ENCODE data around the gene GCNT4.

Gene GCNT4

DNA sequence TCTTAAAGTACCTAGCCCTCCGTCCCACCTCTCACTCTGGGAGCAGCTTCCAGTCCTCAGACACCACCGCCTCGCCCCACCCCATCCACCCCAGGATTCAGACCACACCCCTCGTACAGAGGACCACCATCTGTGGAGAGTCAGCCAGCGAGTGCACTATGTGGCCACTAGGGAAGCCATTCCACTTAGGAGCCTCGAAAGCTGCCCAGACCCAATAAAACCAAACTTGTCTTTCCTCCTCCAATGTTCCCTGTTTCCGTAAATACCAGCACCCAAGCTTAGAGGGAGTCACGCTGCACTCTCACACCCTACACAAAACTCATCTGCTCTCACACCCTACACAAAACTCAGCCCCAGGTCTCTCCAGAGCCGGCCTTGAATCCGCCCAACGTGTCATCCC is 1.9 kb downstream of the GCNT4 start:
- DNase-seq (ENCODE audit: low spot score), result peak; percentile 27

GRCh38 chr5:75049456-75050351 is 2.7 kb downstream of the GCNT4 start:
- DNase-seq (ENCODE audit: low spot score), result peak; percentile 52

GRCh38 chr5:75048457-75048953 is 3.9 kb downstream of the GCNT4 start:
- peak; percentile 54 for DNase-seq (ENCODE audit: low spot score)

DNA sequence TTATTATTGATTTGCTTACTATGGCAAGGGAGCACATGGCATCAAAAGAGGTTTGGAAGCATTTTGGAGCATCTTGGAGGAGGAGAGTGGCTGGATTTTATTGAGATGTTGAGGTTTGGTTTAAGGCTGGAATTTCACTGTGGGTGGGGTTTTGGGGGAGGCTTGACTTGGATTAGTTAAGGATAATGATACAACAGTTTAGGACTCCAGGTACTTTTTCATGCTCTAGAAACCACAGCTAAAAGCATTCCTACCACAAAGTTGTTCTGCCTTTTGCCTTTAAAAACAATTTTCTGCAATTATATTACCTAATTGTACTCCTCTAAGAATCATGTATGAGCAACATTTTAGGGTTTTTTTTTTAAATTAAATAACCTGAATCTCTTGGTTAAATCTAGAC is 5.0 kb downstream of the GCNT4 start:
- DNase-seq (ENCODE audit: low spot score), result no peak

DNA sequence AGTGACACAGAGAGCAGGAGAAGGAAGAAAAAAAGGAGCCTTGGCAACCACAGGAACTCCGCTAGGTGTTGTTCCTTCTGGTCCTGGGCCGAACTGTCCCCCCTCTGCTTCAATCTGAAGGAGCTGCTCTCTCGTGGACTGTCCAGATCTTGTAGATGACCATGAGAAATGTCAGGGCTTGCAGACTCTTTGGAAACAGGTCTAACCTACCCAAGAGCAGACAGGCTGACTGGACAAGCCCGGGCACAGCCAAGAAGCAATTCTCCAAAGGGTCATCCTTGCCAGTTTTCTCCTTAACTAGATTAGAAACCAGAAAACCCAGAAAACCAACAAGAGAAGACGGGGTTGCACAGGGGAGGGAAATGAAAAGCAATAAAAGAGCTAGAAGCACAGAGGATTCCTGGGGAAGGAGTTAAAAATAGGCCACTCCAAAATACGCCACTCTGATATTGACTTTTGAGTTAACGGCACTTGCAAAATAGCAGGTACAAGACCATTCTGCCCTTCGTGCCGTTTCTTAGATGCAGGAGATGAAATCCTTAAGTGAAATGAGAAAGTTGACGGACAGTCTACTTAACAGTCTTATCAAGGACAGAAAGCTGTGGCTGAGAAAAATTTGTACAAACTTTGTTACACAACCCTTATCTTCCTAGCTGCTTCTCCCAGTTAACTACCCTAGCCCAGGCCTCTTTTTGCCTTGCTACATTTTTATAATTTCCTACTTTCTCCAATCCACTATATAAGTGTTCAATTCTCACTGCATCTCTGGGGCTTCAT is 5.8 kb downstream of the GCNT4 start:
- DNase-seq (ENCODE audit: low spot score), result no peak

DNA sequence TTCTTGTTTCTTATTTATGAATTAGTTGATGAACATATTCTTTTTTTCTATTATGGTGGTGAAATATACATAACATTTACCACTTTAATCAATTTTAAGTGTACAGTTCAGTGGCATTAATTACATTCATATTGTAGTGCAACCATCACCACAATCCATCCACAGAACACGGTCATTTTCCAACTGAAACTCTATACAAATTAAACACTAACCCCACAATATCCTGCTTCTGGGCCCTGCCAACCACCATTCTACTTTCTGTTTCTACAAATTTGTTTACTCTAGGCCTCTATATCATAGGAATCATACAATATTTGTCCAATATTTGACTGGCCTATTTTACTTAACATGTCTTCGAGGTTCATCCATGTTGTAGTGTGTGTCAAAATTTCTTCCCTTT is 7.3 kb downstream of the GCNT4 start:
- DNase-seq (ENCODE audit: low spot score), result no peak

- no peak for DNase-seq (ENCODE audit: low spot score)
Measured at GRCh38 chr5:75044406-75044805, 8.0 kb downstream of the GCNT4 start.

GRCh38 chr5:75043633-75044264 is 8.6 kb downstream of the GCNT4 start:
- DNase-seq (ENCODE audit: low spot score), result no peak

- no peak for DNase-seq (ENCODE audit: low spot score)
Measured at GRCh38 chr5:75042522-75042921, 9.8 kb downstream of the GCNT4 start.

GRCh38 chr5:75040973-75041372 is 11.4 kb downstream of the GCNT4 start:
- no peak for DNase-seq (ENCODE audit: low spot score)

DNA sequence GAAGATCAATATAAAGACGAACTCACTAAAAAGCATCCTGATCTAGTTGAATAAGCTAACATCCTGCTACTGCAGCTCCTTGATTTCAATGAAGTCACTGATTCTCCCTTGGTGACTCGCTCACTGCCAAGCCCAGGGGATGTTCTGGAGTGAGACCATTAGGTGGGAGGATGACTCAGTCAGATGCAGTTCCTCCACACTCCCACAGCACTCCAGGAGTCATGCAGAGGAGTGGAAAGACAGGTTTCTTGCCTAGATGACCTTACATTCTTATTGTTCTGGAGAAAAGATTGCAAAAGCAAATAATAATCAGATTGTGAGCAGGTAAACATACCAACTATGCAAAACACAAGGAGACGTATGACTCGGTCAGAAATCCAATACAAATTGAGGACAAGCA is 15.3 kb downstream of the GCNT4 start:
- peak; percentile 74 for DNase-seq (ENCODE audit: low spot score)

GRCh38 chr5:75034137-75034739 is 18.1 kb downstream of the GCNT4 start:
- DNase-seq (ENCODE audit: low spot score), result no peak

DNA sequence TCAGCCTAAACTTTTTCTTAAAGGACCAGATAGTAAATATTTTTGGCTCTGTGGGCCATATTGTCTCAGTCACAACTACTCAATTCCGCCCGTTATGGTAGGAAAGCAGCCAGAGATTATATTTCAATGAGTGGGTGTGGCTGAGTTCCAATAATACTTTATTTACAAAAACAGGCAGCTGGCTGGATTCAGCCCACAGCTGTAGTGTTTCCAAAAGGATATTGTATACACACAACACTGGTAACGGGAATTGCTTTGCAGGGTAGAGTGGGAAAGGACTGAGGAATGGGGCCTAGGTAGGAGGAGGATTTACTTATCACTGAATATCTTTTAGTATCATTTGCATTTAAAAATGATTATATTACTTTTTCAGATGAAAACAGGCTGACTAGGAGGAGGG is 21.0 kb downstream of the GCNT4 start:
- DNase-seq (ENCODE audit: low spot score), result no peak

DNA sequence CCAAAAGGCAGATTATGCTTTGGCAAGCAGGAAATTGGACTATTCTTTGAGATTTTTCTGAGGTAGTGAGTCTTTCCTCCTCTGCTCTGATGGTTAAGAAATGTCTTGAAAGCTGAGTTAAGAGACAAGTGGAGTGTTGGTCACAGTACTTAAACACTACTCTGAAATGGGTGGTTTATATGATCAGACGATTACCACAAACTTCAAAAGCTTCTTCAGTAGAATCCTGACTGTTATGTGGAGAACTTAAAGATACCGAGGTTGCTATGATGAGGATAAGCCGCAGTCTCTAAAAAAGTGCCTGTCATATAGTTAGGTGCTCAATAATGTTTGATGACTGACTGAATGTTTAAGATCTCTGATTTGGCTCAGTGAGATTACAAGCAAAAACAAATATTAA is 24.3 kb downstream of the GCNT4 start:
- no peak for DNase-seq (ENCODE audit: low spot score)

GRCh38 chr5:75023368-75024159 is 28.8 kb downstream of the GCNT4 start:
- no peak for DNase-seq (ENCODE audit: low spot score)

DNA sequence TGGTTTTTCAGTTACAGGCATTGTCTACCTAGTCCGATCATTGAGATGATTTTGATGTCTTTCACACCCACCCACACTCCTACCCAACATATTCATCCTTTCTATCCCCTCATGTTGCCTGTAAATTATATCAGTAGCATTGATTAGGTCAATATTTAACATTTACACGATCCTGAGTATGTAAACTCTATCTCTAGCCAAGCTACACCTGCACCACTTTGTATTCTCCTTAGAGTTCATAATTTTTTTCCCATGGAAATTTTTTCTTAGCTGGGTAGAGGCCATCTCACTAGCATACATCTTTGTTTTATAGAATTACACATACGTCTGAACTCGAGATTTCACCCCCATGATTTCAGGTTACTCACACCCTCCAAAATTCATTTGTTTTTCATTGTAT is 30.6 kb downstream of the GCNT4 start:
- DNase-seq (ENCODE audit: low spot score), result no peak

DNA sequence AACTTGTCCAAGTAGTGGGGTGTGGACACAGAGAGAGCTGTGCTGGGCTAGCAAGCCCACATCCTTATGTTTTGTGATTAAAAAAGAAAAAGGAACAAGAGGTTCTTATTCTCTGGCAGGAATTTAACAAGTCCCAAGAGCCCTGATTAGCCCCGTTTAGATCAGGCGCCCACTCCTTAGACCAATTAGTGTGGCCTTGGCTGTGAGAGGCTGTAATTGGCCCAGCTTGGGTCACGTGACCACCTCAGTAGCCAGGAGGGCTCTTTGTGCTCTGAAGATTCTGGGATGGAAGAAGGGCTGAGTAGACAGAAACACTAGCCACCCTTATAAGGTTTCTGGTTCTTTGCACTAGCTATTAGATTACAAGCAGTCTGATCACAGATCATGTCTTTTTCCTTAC is 31.1 kb downstream of the GCNT4 start:
- DNase-seq (ENCODE audit: low spot score), result no peak

DNA sequence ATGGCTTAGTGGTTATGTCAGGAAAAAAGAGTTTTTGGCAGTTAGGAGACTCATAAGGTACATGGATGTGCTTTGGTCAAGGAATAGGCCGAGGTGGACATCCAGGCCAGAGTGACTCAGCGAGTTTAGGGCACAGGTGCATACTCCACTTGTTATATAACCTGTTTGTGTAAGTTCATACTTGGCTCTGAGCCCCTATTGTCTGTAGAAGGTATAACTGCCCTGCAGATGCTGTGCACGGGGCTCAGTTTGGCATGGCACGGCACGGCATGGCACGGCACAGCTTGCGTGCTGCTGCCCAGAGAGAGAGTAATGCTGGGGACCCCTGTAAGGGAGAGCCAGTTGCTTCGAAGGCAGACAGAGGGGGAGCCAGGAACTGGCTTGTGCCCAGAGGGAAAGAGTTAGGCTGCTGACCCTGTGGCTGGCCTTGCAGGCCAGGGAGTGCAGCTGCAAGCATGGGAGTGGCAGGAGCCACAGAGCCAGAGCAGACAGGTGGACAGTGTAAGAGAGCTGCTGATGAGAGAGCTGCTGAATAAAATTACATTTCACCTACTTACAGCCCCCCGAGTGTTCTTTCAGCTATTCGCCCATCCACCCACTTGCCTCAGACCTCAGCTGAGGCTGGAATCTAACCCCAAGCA is 32.2 kb downstream of the GCNT4 start:
- DNase-seq (ENCODE audit: low spot score), result no peak

GRCh38 chr5:75018805-75019587 is 33.4 kb downstream of the GCNT4 start:
- no peak for DNase-seq (ENCODE audit: low spot score)

DNA sequence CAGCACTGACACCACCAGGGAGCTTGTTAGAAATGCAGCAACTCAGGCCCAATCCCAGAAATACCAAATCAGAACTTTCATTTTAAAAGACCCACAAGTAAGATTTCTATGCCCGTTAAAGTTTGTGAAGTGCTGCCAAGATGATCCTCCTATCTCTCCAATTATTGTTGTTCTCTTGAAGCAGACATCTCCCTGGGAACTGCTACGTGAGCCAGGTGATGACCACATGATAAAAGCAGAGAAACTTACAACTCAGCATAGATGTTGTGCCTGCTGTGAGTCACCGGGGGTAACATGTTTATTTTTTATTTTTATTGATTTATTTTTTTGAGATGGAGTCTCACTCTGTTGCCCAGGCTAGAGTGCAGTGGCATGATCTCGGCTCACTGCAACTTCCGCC is 34.4 kb downstream of the GCNT4 start:
- DNase-seq (ENCODE audit: low spot score), result no peak
